H1 (cell line): ENCODE results near the gene KLF13. TPM values are rescaled to one million over a fixed set of nuclear protein-coding genes. Genes with fewer than 3 reads are reported as not detected.
A peak's percentile ranks its signal among the peaks of the same experiment; 100 is the strongest.

ENCODE experiments used
- CTCF ChIA-PET: fragments of 300-600 bp; sonication (Branson Sonifier 250); formaldehyde crosslinking; loops from one replicate; lab custom pipeline; 2021; ENCODE audit not compliant: partially characterized antibody; lab: Charles Lee
- POLR2A ChIA-PET: fragments of 300-600 bp; sonication (Branson Sonifier 250); formaldehyde crosslinking; loops from one replicate; lab custom pipeline; 2021; ENCODE audit warnings: inconsistent platforms; ENCODE audit not compliant: partially characterized antibody; lab: Charles Lee
- DNase-seq, 2 experiments: peaks; one replicate each; pipeline versions ENCODE4 v3.0.0 to v3.0.0-alpha.2; 2010 to 2022; ENCODE audit warnings: low spot score in 2 of 2, low read depth in 1 of 2, mixed read lengths in 1 of 2
- FAIRE-seq: peaks from 2 replicates; lab custom pipeline; 2011; peaks lifted over from hg19 to GRCh38; lab: Jason Lieb, UNC
- H2AFZ ChIP-seq: 2 replicates; pipeline ENCODE4 v1.8.1; 2012; ENCODE audit warnings: low read length, inconsistent platforms
- H2AK5ac ChIP-seq: 2 replicates; pipeline ENCODE4 v1.6.1; 2013; ENCODE audit warnings: low read depth, low read length
- H2BK120ac ChIP-seq: replicated peaks from 2 replicates; pipeline ENCODE3; 2013; ENCODE audit warnings: low read depth, low read length, inconsistent platforms
- H2BK12ac ChIP-seq: 2 replicates; pipeline ENCODE4 v1.6.1; 2013; ENCODE audit warnings: low read depth, low read length
- H2BK15ac ChIP-seq: 2 replicates; pipeline ENCODE4 v1.6.1; 2013; ENCODE audit warnings: low read length
- H2BK20ac ChIP-seq: 2 replicates; pipeline ENCODE4 v1.6.1; 2013; ENCODE audit warnings: low read length
- H2BK5ac ChIP-seq: 2 replicates; pipeline ENCODE4 v1.6.1; 2013; ENCODE audit warnings: low read depth, low read length
- H3K14ac ChIP-seq: 2 replicates; pipeline ENCODE4 v1.6.1; 2013; ENCODE audit warnings: inconsistent platforms; ENCODE audit not compliant: insufficient read length
- H3K18ac ChIP-seq: 2 replicates; pipeline ENCODE4 v1.6.1; 2013; ENCODE audit warnings: low read length; ENCODE audit errors: extremely low read depth
- H3K23ac ChIP-seq: 2 replicates; pipeline ENCODE4 v1.6.1; 2013; ENCODE audit warnings: inconsistent platforms; ENCODE audit not compliant: insufficient read length
- H3K23me2 ChIP-seq: 2 replicates; pipeline ENCODE4 v1.6.1; 2013; ENCODE audit warnings: low read depth, low read length
- H3K27ac ChIP-seq: 2 replicates; pipeline ENCODE4 v1.6.1; 2011; ENCODE audit warnings: low read depth, low read length, inconsistent platforms
- H3K27me3 ChIP-seq, 4 experiments: replicated peaks in 1 of 4; 1 replicate in 1 of 4; 2 replicates in 3 of 4; pipeline versions ENCODE4 v1.6.1 to v1.8.1; 2011 to 2013; ENCODE audit warnings: low read length in 3 of 4, mild to moderate bottlenecking in 3 of 4, inconsistent platforms in 2 of 4, mixed read lengths in 2 of 4, moderate library complexity in 1 of 4; ENCODE audit not compliant: control insufficient read depth in 3 of 4, insufficient read depth in 3 of 4; ENCODE audit errors: extremely low read depth in 1 of 4
- H3K36me3 ChIP-seq, 4 experiments: 2 replicates each; pipeline versions ENCODE4 v1.6.1 to v1.8.1; 2011 to 2013; ENCODE audit warnings: mild to moderate bottlenecking in 4 of 4, low read length in 3 of 4, moderate library complexity in 2 of 4, control low read depth in 1 of 4, inconsistent platforms in 1 of 4; ENCODE audit not compliant: insufficient read depth in 4 of 4, control insufficient read depth in 2 of 4
- H3K4ac ChIP-seq: replicated peaks from 2 replicates; pipeline ENCODE3; 2013; ENCODE audit warnings: low read length, low read depth, mixed read lengths, inconsistent platforms; ENCODE audit not compliant: insufficient read length
- H3K4me1 ChIP-seq, 4 experiments: replicated peaks in 1 of 4; 1 replicate in 1 of 4; 2 replicates in 3 of 4; pipeline versions ENCODE4 v1.6.1 to v1.8.1; 2011 to 2013; ENCODE audit warnings: low read length in 3 of 4, inconsistent platforms in 2 of 4, mixed read lengths in 1 of 4; ENCODE audit not compliant: insufficient read depth in 4 of 4, control insufficient read depth in 3 of 4
- H3K4me2 ChIP-seq, 2 experiments: 2 replicates each; pipeline versions ENCODE4 v1.6.1 to v1.8.1; 2011 to 2013; ENCODE audit warnings: low read depth in 2 of 2, low read length in 2 of 2, control low read depth in 1 of 2, inconsistent platforms in 1 of 2, mild to moderate bottlenecking in 1 of 2; ENCODE audit not compliant: insufficient read depth in 1 of 2
- H3K4me3 ChIP-seq, 4 experiments: fragments of 200-600, 300-600 bp in 1 of 4; sonication (generic), shearing (Covaris generic), sonication (Bioruptor Twin) in 1 of 4; 2 replicates each; pipeline versions ENCODE4 v1.5.1 to v1.8.1; 2011 to 2016; ENCODE audit warnings: low read length in 4 of 4, low read depth in 3 of 4, control low read depth in 2 of 4, inconsistent platforms in 2 of 4, mild to moderate bottlenecking in 2 of 4, mixed read lengths in 1 of 4, moderate library complexity in 1 of 4; ENCODE audit not compliant: insufficient read depth in 2 of 4; ENCODE audit errors: extremely low read depth in 1 of 4
- H3K56ac ChIP-seq: replicated peaks from 2 replicates; pipeline ENCODE3; 2013; ENCODE audit warnings: low read depth, mild to moderate bottlenecking, mixed read lengths, low read length, inconsistent platforms; ENCODE audit not compliant: insufficient read length
- H3K79me1 ChIP-seq: 2 replicates; pipeline ENCODE4 v1.6.1; 2013; ENCODE audit warnings: low read depth, low read length, control low read depth
- H3K79me2 ChIP-seq, 2 experiments: 2 replicates each; pipeline versions ENCODE4 v1.6.1 to v1.8.1; 2012 to 2013; ENCODE audit warnings: low read length in 2 of 2, mild to moderate bottlenecking in 2 of 2, inconsistent platforms in 1 of 2; ENCODE audit not compliant: insufficient read depth in 2 of 2, control insufficient read depth in 1 of 2
- H3K9ac ChIP-seq, 4 experiments: replicated peaks in 1 of 4; 1 replicate in 1 of 4; 2 replicates in 3 of 4; pipeline versions ENCODE4 v1.6.1 to v1.8.1; 2011 to 2013; ENCODE audit warnings: low read depth in 3 of 4, low read length in 3 of 4, control low read depth in 2 of 4, mild to moderate bottlenecking in 2 of 4, moderate library complexity in 2 of 4, inconsistent platforms in 1 of 4; ENCODE audit errors: extremely low read depth in 1 of 4
- H3K9me3 ChIP-seq, 2 experiments: 2 replicates each; pipeline versions ENCODE4 v1.6.1 to v1.8.1; 2012 to 2013; ENCODE audit warnings: mild to moderate bottlenecking in 2 of 2, moderate library complexity in 2 of 2, control low read depth in 1 of 2, inconsistent platforms in 1 of 2, low read depth in 1 of 2, low read length in 1 of 2, mixed read lengths in 1 of 2; ENCODE audit not compliant: insufficient read depth in 2 of 2
- H4K20me1 ChIP-seq, 2 experiments: replicated peaks in 1 of 2; 2 replicates each; pipeline versions ENCODE3 to v1.8.1; 2011 to 2013; ENCODE audit warnings: inconsistent platforms in 2 of 2, low read length in 2 of 2, mild to moderate bottlenecking in 1 of 2; ENCODE audit not compliant: insufficient read depth in 2 of 2, control insufficient read depth in 1 of 2
- H4K5ac ChIP-seq: 2 replicates; pipeline ENCODE4 v1.6.1; 2013; ENCODE audit warnings: low read length, low read depth, mixed read lengths, inconsistent platforms; ENCODE audit not compliant: insufficient read length
- H4K8ac ChIP-seq: 2 replicates; pipeline ENCODE4 v1.8.0; 2013; ENCODE audit warnings: mild to moderate bottlenecking, moderate library complexity, low read length, inconsistent platforms; ENCODE audit not compliant: insufficient read depth; ENCODE audit errors: extremely low read depth
- H4K91ac ChIP-seq: replicated peaks from 2 replicates; pipeline ENCODE3; 2013; ENCODE audit warnings: low read length, mixed read lengths, inconsistent platforms; ENCODE audit not compliant: insufficient read length
- CBX5 ChIP-seq: fragments of 300-800, 300-1000 bp; sonication (generic); IDR thresholded peaks from 2 replicates; pipeline ENCODE4 v1.7.1; 2016; ENCODE audit warnings: antibody characterized with exemption, low read length, low read depth
- CTBP2 ChIP-seq: IDR thresholded peaks from 2 replicates; pipeline ENCODE4 v1.7.0; 2011; ENCODE audit warnings: borderline replicate concordance, mild to moderate bottlenecking, moderate library complexity, mixed read lengths, low read length; ENCODE audit not compliant: insufficient read depth, insufficient read length
- GABPA ChIP-seq: IDR thresholded peaks from 2 replicates; pipeline ENCODE4 v1.6.1; 2011; ENCODE audit warnings: mild to moderate bottlenecking, low read length, moderate library complexity, borderline replicate concordance; ENCODE audit not compliant: insufficient read depth
- HDAC6 ChIP-seq: IDR thresholded peaks from one replicate; pipeline ENCODE4 v1.7.1; 2012; ENCODE audit warnings: low read depth, mild to moderate bottlenecking, inconsistent platforms, low read length, moderate library complexity
- KDM4A ChIP-seq: IDR thresholded peaks from one replicate; pipeline ENCODE4 v1.7.1; 2012; ENCODE audit warnings: low read depth, mild to moderate bottlenecking, moderate library complexity, low read length, inconsistent platforms; ENCODE audit not compliant: severe bottlenecking
- NANOG ChIP-seq: IDR thresholded peaks from 2 replicates; pipeline ENCODE4 v1.6.1; 2011; ENCODE audit warnings: low read length, low read depth, mild to moderate bottlenecking, inconsistent platforms; ENCODE audit not compliant: insufficient read depth, poor library complexity, severe bottlenecking
- NRF1 ChIP-seq: IDR thresholded peaks from 2 replicates; pipeline ENCODE4 v1.6.1; 2011; ENCODE audit warnings: mild to moderate bottlenecking, low read depth, low read length, improper control_type of control experiment
- SIN3A ChIP-seq, 2 experiments: IDR thresholded peaks in 1 of 2; conservative IDR thresholded peaks in 1 of 2; 2 replicates each; pipeline ENCODE4 v1.6.1; 2011 to 2012; ENCODE audit warnings: low read length in 2 of 2, improper control_type of control experiment in 1 of 2, low read depth in 1 of 2, mild to moderate bottlenecking in 1 of 2
- SIRT6 ChIP-seq: IDR thresholded peaks from one replicate; pipeline ENCODE4 v1.7.1; 2012; ENCODE audit warnings: low read length, inconsistent platforms
- SP1 ChIP-seq: IDR thresholded peaks from 2 replicates; pipeline ENCODE4 v1.6.1; 2011; ENCODE audit warnings: low read depth, low read length
- TAF1 ChIP-seq: IDR thresholded peaks from 2 replicates; pipeline ENCODE4 v1.6.1; 2011; ENCODE audit warnings: mild to moderate bottlenecking, low read depth, low read length
- TAF7 ChIP-seq: optimal IDR thresholded peaks from 2 replicates; pipeline ENCODE3; 2011; ENCODE audit warnings: low read depth, mild to moderate bottlenecking, inconsistent platforms, low read length, moderate library complexity, borderline replicate concordance
- TBP ChIP-seq: IDR thresholded peaks from 2 replicates; pipeline ENCODE4 v1.6.1; 2011; ENCODE audit warnings: low read depth, low read length, improper control_type of control experiment
- TCF12 ChIP-seq: IDR thresholded peaks from 2 replicates; pipeline ENCODE4 v1.6.1; 2011; ENCODE audit warnings: low read depth, mild to moderate bottlenecking, low read length
- WGBS, 2 experiments: shearing (Covaris generic) in 1 of 2; methylation state at CpG; one replicate each; pipeline versions ENCODE4 v1.1.6 to v1.1.7; 2013 to 2015; ENCODE audit warnings: low lambda C conversion rate in 2 of 2, mixed read lengths in 2 of 2, inconsistent platforms in 1 of 2, low coverage in 1 of 2, missing lambda C conversion rate in 1 of 2; ENCODE audit not compliant: insufficient replicate concordance in 2 of 2, insufficient coverage in 1 of 2, insufficient read length in 1 of 2; ENCODE audit errors: extremely low coverage in 1 of 2, missing lambda C conversion rate in 1 of 2; 5-methylcytosine and 5-hydroxymethylcytosine counted together
- polyA plus RNA-seq, 7 experiments: library from polyadenylated mRNA; depleted of rRNA in 3 of 7; stranded (reverse) in 5 of 7; unstranded in 2 of 7; fragments of >200 nt in 5 of 7; fragments of 200-250 nt in 2 of 7; gene quantifications; 1 replicate in 5 of 7; 2 replicates in 1 of 7; 4 replicates in 1 of 7; pipeline versions ENCODE4 v1.2.1 to v1.2.3, GENCODE V29; 2011 to 2013; ENCODE audit warnings: missing spikeins in 2 of 7, mixed read lengths in 2 of 7
- total RNA-seq: library from RNA; stranded (reverse); fragmentation: NEBNext Ultra II Directional; extraction: Animal tissue kit (Norgen Biotek cat#: 25700); gene quantifications from 2 replicates; pipeline ENCODE4 v1.2.1, GENCODE V29; 2021

Gene KLF13
- total and polyA plus RNA-seq, 2 of the 8 experiments (the other 6 are each of a cell fraction or from before 2014, with no cell fraction given) = 18.3 to 33.4 TPM

DNA sequence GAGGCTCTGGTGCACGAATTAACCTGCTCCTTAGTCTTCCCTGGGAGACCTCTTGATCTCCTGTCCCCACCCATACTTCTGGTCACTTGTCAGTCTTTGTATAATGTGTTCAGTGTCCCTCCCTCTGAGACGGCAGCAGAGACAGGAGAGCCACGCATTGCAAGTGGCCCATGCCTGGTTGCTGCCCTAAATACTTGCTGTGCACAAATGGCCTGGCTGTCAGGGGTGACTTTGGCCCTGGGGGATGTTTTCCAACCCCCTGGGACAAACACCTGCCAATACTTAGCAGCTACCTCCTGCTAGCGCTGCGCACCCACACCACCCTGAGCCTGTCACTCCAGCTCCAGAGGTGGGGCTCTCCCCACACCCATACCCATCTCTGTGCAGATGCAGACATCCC, 17.2 kb downstream of the KLF13 start:
- H2BK12ac ChIP-seq = no peak overlapping the region
- H3K4ac ChIP-seq = no peak overlapping the region
- DNase-seq = no peak
- CTCF ChIA-PET = interaction anchor here (0.6 to 1.6 kb wide), 5 partner anchors 91 to 203 kb away, joined by 3 to 5 read pairs (median 3); no protein-coding TSS in a partner anchor
- WGBS, 2 experiments = 65% methylated on average over 5 of the region's 5 CpGs; no CpG with 5 or more reads in 1 of the 2 experiments
- no peak overlapping the region for H3K56ac ChIP-seq
- no peaks in the 10 kb centered on the region for H3K23me2 ChIP-seq
- H3K9ac ChIP-seq = no peak overlapping the region
- H3K4me2 ChIP-seq = no peak overlapping the region
- H4K5ac ChIP-seq = no peak overlapping the region
- H3K9me3 ChIP-seq = no peaks in the 10 kb centered on the region
- POLR2A ChIA-PET = no interaction called here
- no peak for FAIRE-seq
- H3K4me3 ChIP-seq = no peak overlapping the region
- H3K14ac ChIP-seq = no peak overlapping the region
- H4K91ac ChIP-seq = no peak overlapping the region
- H3K79me1 ChIP-seq = peaks cover 33% of the 10 kb centered on the region
- no peaks in the 10 kb centered on the region for H3K27me3 ChIP-seq
- no peaks in the 10 kb centered on the region for H3K36me3 ChIP-seq
- H3K18ac ChIP-seq = peak overlapping the region; percentile 7; the same call in 1 of the 2 replicates
- peaks cover 0 to 20% (median 4%) of the 10 kb centered on the region in 4 experiments; a peak in 6 of 7 replicates for H3K4me1 ChIP-seq
- no peak overlapping the region for H2BK120ac ChIP-seq
- H3K79me2 ChIP-seq = peaks cover 0 to 72% of the 10 kb centered on the region in 2 experiments; a peak in 3 of 4 replicates
- peaks cover 22 to 53% of the 10 kb centered on the region in 2 experiments for H4K20me1 ChIP-seq
- H2AK5ac ChIP-seq = 0 out of 2 replicates have a peak overlapping the region, but pooled peaks have one; percentile 13
- no peak overlapping the region for H2BK5ac ChIP-seq
- no peak overlapping the region for H3K27ac ChIP-seq
- no peak overlapping the region for H3K23ac ChIP-seq
- H4K8ac ChIP-seq = no peak overlapping the region; the same call in 1 of the 2 replicates
- H2BK20ac ChIP-seq = no peak overlapping the region
- H2AFZ ChIP-seq = no peak overlapping the region
- H2BK15ac ChIP-seq = no peak overlapping the region
- TF ChIP-seq SIN3A (conservative IDR thresholded peaks at IDR 0.05 in 1 of 2, IDR thresholded peaks at IDR 0.05 in 1 of 2; ENCODE audit: low read depth in 1 of 2, low read length in 2 of 2) (no peak), TAF1 (no peak), SP1 (no peak), NRF1 (no peak), HDAC6 (no peak), SIRT6 (no peak), TBP (no peak), CBX5 (no peak), TCF12 (no peak), KDM4A (no peak), CTBP2 (no peak), NANOG (no peak), GABPA (no peak), TAF7 (no peak)
